Esophagus squamous epithelium (tissue), 4 donors: Measurements from ENCODE around the gene PBX3.

ENCODE experiments used
- CTCF ChIP-seq, 6 experiments: fragments of 450-650 bp in 4 of 6; fragments of 200-600 bp in 2 of 6; sonication (generic) in 2 of 6; IDR thresholded peaks; one replicate each; pipeline ENCODE4 v1.5.1; 2016 to 2019; ENCODE audit warnings: antibody characterized with exemption in 6 of 6, mild to moderate bottlenecking in 4 of 6, moderate library complexity in 4 of 6
- POLR2A ChIP-seq, 4 donors: fragments of 450-650 bp; IDR thresholded peaks; one replicate each; pipeline ENCODE4 v1.6.1; 2017; ENCODE audit warnings: antibody characterized with exemption in 4 of 4, mild to moderate bottlenecking in 4 of 4, moderate library complexity in 3 of 4

- TF ChIP-seq CTCF (IDR thresholded peaks at IDR 0.05) (no peak), POLR2A (IDR thresholded peaks at IDR 0.05) (no peak)
Measured at GRCh38 chr9:125920402-125920801, 173.2 kb downstream of the PBX3 start.
